IMR-90 (cell line): ENCODE measurements around the gene CDKL4. TPM values are rescaled to one million over a fixed set of nuclear protein-coding genes. Genes with fewer than 3 reads are reported as not detected.

Experiments used
- ATAC-seq: fragments of 200-7000 bp; cut with Tn5 transposase; 2 replicates; pipeline ENCODE4 v1.9.1; 2020; ENCODE audit warnings: low read depth, mild to moderate bottlenecking, moderate library complexity
- BruUV-seq: library from RNA; stranded (reverse); fragments of 400-500 nt; replicated peaks from 2 replicates; lab custom pipeline; 2021; lab: Mats Ljungman, UMichigan
- CTCF ChIA-PET: fragments of 300-600 bp; formaldehyde crosslinking; extraction: SDS; loops from one replicate; lab custom pipeline; 2021; ENCODE audit warnings: antibody characterized with exemption; lab: Yijun Ruan, JAX
- POLR2A ChIA-PET: fragments of 300-600 bp; sonication (Branson Sonifier 250); formaldehyde crosslinking; loops from one replicate; lab custom pipeline; 2022; ENCODE audit warnings: antibody characterized with exemption; ENCODE audit not compliant: unreplicated experiment; lab: Charles Lee
- DNase-seq: peaks from one replicate; pipeline ENCODE4 v3.0.0; 2013
- H2AFZ ChIP-seq: replicated peaks from 2 replicates; pipeline ENCODE3; 2013; ENCODE audit warnings: low read length, mild to moderate bottlenecking; ENCODE audit not compliant: poor library complexity
- H2AK5ac ChIP-seq: 2 replicates; pipeline ENCODE4 v1.6.1; 2013; ENCODE audit warnings: low read depth, low read length, inconsistent platforms
- H2AK9ac ChIP-seq: replicated peaks from 2 replicates; pipeline ENCODE3; 2013; ENCODE audit warnings: mild to moderate bottlenecking, low read depth, low read length, moderate library complexity; ENCODE audit not compliant: poor library complexity
- H2BK120ac ChIP-seq: 2 replicates; pipeline ENCODE4 v1.6.1; 2013; ENCODE audit warnings: low read depth, low read length, inconsistent platforms
- H2BK15ac ChIP-seq: 3 replicates; pipeline ENCODE4 v1.6.1; 2013; ENCODE audit warnings: low read depth, low read length, inconsistent platforms
- H2BK20ac ChIP-seq: 2 replicates; pipeline ENCODE4 v1.6.1; 2013; ENCODE audit warnings: low read depth, mild to moderate bottlenecking, inconsistent platforms, low read length, moderate library complexity
- H2BK5ac ChIP-seq: 2 replicates; pipeline ENCODE4 v1.6.1; 2013; ENCODE audit warnings: mild to moderate bottlenecking, low read depth, low read length, inconsistent platforms; ENCODE audit not compliant: poor library complexity, severe bottlenecking
- H3K14ac ChIP-seq: replicated peaks from 2 replicates; pipeline ENCODE4 v1.6.1; 2013; ENCODE audit warnings: low read depth, low read length, inconsistent platforms
- H3K18ac ChIP-seq: 2 replicates; pipeline ENCODE4 v1.6.1; 2013; ENCODE audit warnings: low read depth, low read length, control low read depth
- H3K23ac ChIP-seq: 2 replicates; pipeline ENCODE4 v1.6.1; 2013; ENCODE audit warnings: low read depth, low read length, inconsistent platforms
- H3K27ac ChIP-seq: 2 replicates; pipeline ENCODE4 v1.5.1; 2013; ENCODE audit warnings: mild to moderate bottlenecking, control low read depth, low read length; ENCODE audit not compliant: insufficient read depth
- H3K27me3 ChIP-seq: 2 replicates; pipeline ENCODE4 v1.6.1; 2013; ENCODE audit warnings: low read length; ENCODE audit not compliant: control insufficient read depth, insufficient read depth
- H3K36me3 ChIP-seq: 2 replicates; pipeline ENCODE4 v1.6.1; 2013; ENCODE audit warnings: low read length, mixed read lengths; ENCODE audit not compliant: control insufficient read depth, insufficient read depth
- H3K4ac ChIP-seq: 2 replicates; pipeline ENCODE4 v1.6.1; 2013; ENCODE audit warnings: low read depth, low read length, inconsistent platforms
- H3K4me1 ChIP-seq: 2 replicates; pipeline ENCODE4 v1.6.1; 2013; ENCODE audit warnings: low read length, mixed read lengths; ENCODE audit not compliant: control insufficient read depth, insufficient read depth
- H3K4me2 ChIP-seq: 2 replicates; pipeline ENCODE4 v1.6.1; 2013; ENCODE audit warnings: low read depth, mild to moderate bottlenecking, control low read depth, low read length, moderate library complexity
- H3K4me3 ChIP-seq: 2 replicates; pipeline ENCODE4 v1.5.1; 2013; ENCODE audit warnings: low read depth, mild to moderate bottlenecking, control low read depth, low read length, moderate library complexity; ENCODE audit not compliant: insufficient read depth
- H3K56ac ChIP-seq: 2 replicates; pipeline ENCODE4 v1.6.1; 2013; ENCODE audit warnings: low read length, inconsistent platforms; ENCODE audit not compliant: insufficient read depth; ENCODE audit errors: extremely low read depth
- H3K79me1 ChIP-seq, 2 experiments: 2 replicates each; pipeline ENCODE4 v1.6.1; 2013; ENCODE audit warnings: low read length in 2 of 2, inconsistent platforms in 1 of 2, low read depth in 1 of 2
- H3K9ac ChIP-seq: 2 replicates; pipeline ENCODE4 v1.6.1; 2013; ENCODE audit warnings: low read depth, low read length, control low read depth
- H3K9me1 ChIP-seq: 2 replicates; pipeline ENCODE4 v1.6.1; 2013; ENCODE audit warnings: low read length, inconsistent platforms; ENCODE audit not compliant: insufficient read depth
- H3K9me3 ChIP-seq: 2 replicates; pipeline ENCODE4 v1.6.1; 2013; ENCODE audit warnings: low read length; ENCODE audit not compliant: control insufficient read depth, insufficient read depth
- H4K20me1 ChIP-seq: 2 replicates; pipeline ENCODE4 v1.6.1; 2013; ENCODE audit warnings: low read length, inconsistent platforms; ENCODE audit not compliant: insufficient read depth
- H4K5ac ChIP-seq: 2 replicates; pipeline ENCODE4 v1.6.1; 2013; ENCODE audit warnings: mild to moderate bottlenecking, low read depth, low read length, control low read depth
- H4K8ac ChIP-seq, 2 experiments: 2 replicates each; pipeline ENCODE4 v1.6.1; 2013; ENCODE audit warnings: low read depth in 2 of 2, low read length in 2 of 2, control low read depth in 1 of 2, inconsistent platforms in 1 of 2
- H4K91ac ChIP-seq: 2 replicates; pipeline ENCODE4 v1.6.1; 2013; ENCODE audit warnings: low read depth, low read length, inconsistent platforms; ENCODE audit not compliant: insufficient read depth
- BHLHE40 ChIP-seq: fragments of 150-350 bp; IDR thresholded peaks from 2 replicates; pipeline ENCODE4 v1.6.1; 2016; ENCODE audit warnings: mild to moderate bottlenecking, low read depth, low read length
- CHD1 ChIP-seq: IDR thresholded peaks from 2 replicates; pipeline ENCODE4 v1.6.1; 2012; ENCODE audit warnings: low read depth, low read length, improper control_type of control experiment
- FOS ChIP-seq: fragments of 150-350 bp; IDR thresholded peaks from 2 replicates; pipeline ENCODE4 v1.6.1; 2016; ENCODE audit warnings: low read depth, low read length
- MAFK ChIP-seq: IDR thresholded peaks from 2 replicates; pipeline ENCODE4 v1.6.1; 2012; ENCODE audit warnings: low read depth, low read length, improper control_type of control experiment
- MAZ ChIP-seq: IDR thresholded peaks from 2 replicates; pipeline ENCODE4 v1.6.1; 2012; ENCODE audit warnings: low read depth, mild to moderate bottlenecking, low read length, improper control_type of control experiment, moderate library complexity, borderline replicate concordance
- MXI1 ChIP-seq: IDR thresholded peaks from 2 replicates; pipeline ENCODE4 v1.6.1; 2012; ENCODE audit warnings: low read depth, mild to moderate bottlenecking, low read length, moderate library complexity, borderline replicate concordance
- NFE2L2 ChIP-seq: fragments of 150-350 bp; IDR thresholded peaks from 2 replicates; pipeline ENCODE4 v1.6.1; 2016; ENCODE audit warnings: low read depth, mild to moderate bottlenecking, low read length
- POLR2A ChIP-seq: IDR thresholded peaks from 2 replicates; pipeline ENCODE4 v1.6.1; 2012; ENCODE audit warnings: mild to moderate bottlenecking, low read depth, low read length
- RCOR1 ChIP-seq: IDR thresholded peaks from 2 replicates; pipeline ENCODE4 v1.6.1; 2012; ENCODE audit warnings: mild to moderate bottlenecking, low read length, improper control_type of control experiment; ENCODE audit not compliant: insufficient replicate concordance
- RFX5 ChIP-seq: IDR thresholded peaks from 2 replicates; pipeline ENCODE4 v1.8.0; 2012; ENCODE audit warnings: low read depth, mild to moderate bottlenecking, low read length, moderate library complexity
- WGBS, 2 experiments: methylation state at CpG; one replicate each; pipeline versions ENCODE4 v1.1.5 to v1.1.7; 2013; ENCODE audit warnings: missing lambda C conversion rate in 2 of 2; ENCODE audit not compliant: insufficient read length in 1 of 2; ENCODE audit errors: extremely low coverage in 2 of 2; 5-methylcytosine and 5-hydroxymethylcytosine counted together
- dilution Hi-C: fragments of 300-500 bp; cut with HindIII; formaldehyde crosslinking; loops from one replicate; pipeline ENCODE4 v1.14.3; 2018; ENCODE audit warnings: low sequenced_read_pairs; ENCODE audit not compliant: unreplicated experiment
- in situ Hi-C: fragments of 300-500 bp; cut with MboI; formaldehyde crosslinking; loops from 3 replicates; pipeline ENCODE4 v1.14.3; 2019; ENCODE audit warnings: low sequenced_read_pairs, inconsistent platforms, mixed read lengths
- intact Hi-C: fragments of 100-400 bp; cut with micrococcal nuclease; formaldehyde crosslinking; loops from 2 replicates; pipeline ENCODE4 v1.10.0; 2022
- polyA plus RNA-seq, 3 experiments: library from polyadenylated mRNA; depleted of rRNA; stranded (reverse); fragments of >200 nt; gene quantifications; 2 replicates each; pipeline ENCODE4 v1.2.3, GENCODE V29; 2012; ENCODE audit warnings: low replicate concordance in 1 of 3
- total RNA-seq: library from RNA; depleted of rRNA; stranded (reverse); fragments of >200 nt; gene quantifications from 2 replicates; pipeline ENCODE4 v1.2.3, GENCODE V29; 2012
- TF ChIP-seq, protein P1 (sequence below): fragments of 150-350 bp; IDR thresholded peaks from 2 replicates; pipeline ENCODE4 v1.6.1; 2017; ENCODE audit warnings: mild to moderate bottlenecking, antibody characterized with exemption, low read length, low read depth
- TF ChIP-seq, protein P2 (sequence below): fragments of 150-350 bp; IDR thresholded peaks from 2 replicates; pipeline ENCODE4 v1.6.1; 2016; ENCODE audit warnings: low read depth, mild to moderate bottlenecking, low read length, moderate library complexity, borderline replicate concordance
- TF ChIP-seq, protein P3 (sequence below): conservative IDR thresholded peaks from 2 replicates; pipeline ENCODE4 v1.5.1; 2012; ENCODE audit warnings: mild to moderate bottlenecking, low read depth, low read length, improper control_type of control experiment

The CDKL4 gene
- total and polyA plus RNA-seq, 2 of the 4 experiments (the other 2 are of a cell fraction) = not detected

DNA sequence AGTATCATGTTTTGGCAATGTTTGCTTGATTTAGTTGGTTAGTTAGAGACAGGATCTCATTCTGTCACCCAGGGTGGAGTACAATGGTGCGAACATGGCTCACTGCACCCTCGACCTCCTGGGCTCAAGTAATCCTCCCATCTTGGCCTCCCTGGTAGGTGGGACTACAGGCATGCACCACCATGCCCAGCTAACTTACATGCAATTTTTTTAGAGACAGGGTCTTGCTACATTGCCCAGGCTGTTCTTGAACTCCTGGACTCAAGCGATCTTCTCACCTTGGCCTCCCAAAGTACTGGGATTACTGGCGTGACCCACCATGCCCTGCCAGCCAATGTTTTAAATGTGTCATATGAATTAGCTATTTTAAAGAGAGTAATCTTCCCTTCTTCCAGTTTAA lies 16.3 kb upstream of the CDKL4 start:
- no peak overlapping the region for H2BK120ac ChIP-seq
- no peak overlapping the region for H3K23ac ChIP-seq
- H3K56ac ChIP-seq = no peak overlapping the region
- TF ChIP-seq, protein P1, sequence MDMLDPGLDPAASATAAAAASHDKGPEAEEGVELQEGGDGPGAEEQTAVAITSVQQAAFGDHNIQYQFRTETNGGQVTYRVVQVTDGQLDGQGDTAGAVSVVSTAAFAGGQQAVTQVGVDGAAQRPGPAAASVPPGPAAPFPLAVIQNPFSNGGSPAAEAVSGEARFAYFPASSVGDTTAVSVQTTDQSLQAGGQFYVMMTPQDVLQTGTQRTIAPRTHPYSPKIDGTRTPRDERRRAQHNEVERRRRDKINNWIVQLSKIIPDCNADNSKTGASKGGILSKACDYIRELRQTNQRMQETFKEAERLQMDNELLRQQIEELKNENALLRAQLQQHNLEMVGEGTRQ = no peak
- TF ChIP-seq MAZ = no peak
- no peak for TF ChIP-seq MXI1
- no peak for TF ChIP-seq BHLHE40
- TF ChIP-seq FOS = no peak
- no peak for TF ChIP-seq CHD1
- no peak for TF ChIP-seq MAFK
- TF ChIP-seq RCOR1 = no peak
- TF ChIP-seq, protein P2, sequence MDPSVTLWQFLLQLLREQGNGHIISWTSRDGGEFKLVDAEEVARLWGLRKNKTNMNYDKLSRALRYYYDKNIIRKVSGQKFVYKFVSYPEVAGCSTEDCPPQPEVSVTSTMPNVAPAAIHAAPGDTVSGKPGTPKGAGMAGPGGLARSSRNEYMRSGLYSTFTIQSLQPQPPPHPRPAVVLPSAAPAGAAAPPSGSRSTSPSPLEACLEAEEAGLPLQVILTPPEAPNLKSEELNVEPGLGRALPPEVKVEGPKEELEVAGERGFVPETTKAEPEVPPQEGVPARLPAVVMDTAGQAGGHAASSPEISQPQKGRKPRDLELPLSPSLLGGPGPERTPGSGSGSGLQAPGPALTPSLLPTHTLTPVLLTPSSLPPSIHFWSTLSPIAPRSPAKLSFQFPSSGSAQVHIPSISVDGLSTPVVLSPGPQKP = no peak
- TF ChIP-seq NFE2L2 = no peak
- TF ChIP-seq, protein P3, sequence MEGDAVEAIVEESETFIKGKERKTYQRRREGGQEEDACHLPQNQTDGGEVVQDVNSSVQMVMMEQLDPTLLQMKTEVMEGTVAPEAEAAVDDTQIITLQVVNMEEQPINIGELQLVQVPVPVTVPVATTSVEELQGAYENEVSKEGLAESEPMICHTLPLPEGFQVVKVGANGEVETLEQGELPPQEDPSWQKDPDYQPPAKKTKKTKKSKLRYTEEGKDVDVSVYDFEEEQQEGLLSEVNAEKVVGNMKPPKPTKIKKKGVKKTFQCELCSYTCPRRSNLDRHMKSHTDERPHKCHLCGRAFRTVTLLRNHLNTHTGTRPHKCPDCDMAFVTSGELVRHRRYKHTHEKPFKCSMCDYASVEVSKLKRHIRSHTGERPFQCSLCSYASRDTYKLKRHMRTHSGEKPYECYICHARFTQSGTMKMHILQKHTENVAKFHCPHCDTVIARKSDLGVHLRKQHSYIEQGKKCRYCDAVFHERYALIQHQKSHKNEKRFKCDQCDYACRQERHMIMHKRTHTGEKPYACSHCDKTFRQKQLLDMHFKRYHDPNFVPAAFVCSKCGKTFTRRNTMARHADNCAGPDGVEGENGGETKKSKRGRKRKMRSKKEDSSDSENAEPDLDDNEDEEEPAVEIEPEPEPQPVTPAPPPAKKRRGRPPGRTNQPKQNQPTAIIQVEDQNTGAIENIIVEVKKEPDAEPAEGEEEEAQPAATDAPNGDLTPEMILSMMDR = no peak
- no peak for TF ChIP-seq POLR2A
- no peak for TF ChIP-seq RFX5
- H4K91ac ChIP-seq = no peak overlapping the region
- no peak overlapping the region for H2AK5ac ChIP-seq
- no TSS peak for BruUV-seq
- no peak overlapping the region for H2AFZ ChIP-seq
- H2BK20ac ChIP-seq = no peak overlapping the region
- peaks cover 2 to 6% of the 10 kb centered on the region in 2 experiments; a peak in 1 of 4 replicates for H3K79me1 ChIP-seq
- H3K36me3 ChIP-seq = peaks cover 35% of the 10 kb centered on the region
- no CpG with 5 or more reads among the region's 4 CpGs for WGBS, 2 experiments
- H2BK5ac ChIP-seq = no peak overlapping the region
- H3K4me2 ChIP-seq = no peak overlapping the region
- H3K9me3 ChIP-seq = no peaks in the 10 kb centered on the region
- no peak overlapping the region for H4K8ac ChIP-seq
- dilution Hi-C loops = no loop called here
- ChIA-PET POLR2A (no interaction called here), CTCF (no interaction called here)
- H3K27me3 ChIP-seq = no peaks in the 10 kb centered on the region
- no peak overlapping the region for H2BK15ac ChIP-seq
- H4K5ac ChIP-seq = no peak overlapping the region
- no peaks in the 10 kb centered on the region for H3K4me1 ChIP-seq
- no peak for ATAC-seq
- no peak for DNase-seq
- H4K20me1 ChIP-seq = no peaks in the 10 kb centered on the region
- H2AK9ac ChIP-seq = no peak overlapping the region
- no peak overlapping the region for H3K9ac ChIP-seq
- no peak overlapping the region for H3K4ac ChIP-seq
- in situ Hi-C loops = no loop called here
- no peak overlapping the region for H3K18ac ChIP-seq
- no peak overlapping the region for H3K27ac ChIP-seq
- no peak overlapping the region for H3K4me3 ChIP-seq
- H3K9me1 ChIP-seq = 0 out of 2 replicates have a peak, but pooled peaks cover 2% of the 10 kb centered on the region
- no peak overlapping the region for H3K14ac ChIP-seq
- intact Hi-C loops = no loop called here
